ENCODE results near the gene LDB2. TPM values are rescaled to one million over a fixed set of nuclear protein-coding genes. Genes with fewer than 3 reads are reported as not detected.

LDB2 gene
- total and polyA plus RNA-seq, 2 of the 8 experiments (the other 6 are each of a cell fraction or from before 2014, with no cell fraction given) = 57.0 to 140 TPM

GRCh38 chr4:16881151-16881884 is 17.1 kb downstream of the LDB2 start (continued):
- TF ChIP-seq SIRT6 (IDR thresholded peaks at IDR 0.05; ENCODE audit: low read length) (no peak), CEBPB (IDR thresholded peaks at IDR 0.05; ENCODE audit: low read depth, low read length) (no peak)

Data from H1 (cell line).